ENCODE measurements around the gene BLOC1S1. TPM values are rescaled to one million over a fixed set of nuclear protein-coding genes. Genes with fewer than 3 reads are reported as not detected.
A peak's percentile ranks its signal among the peaks of the same experiment; 100 is the strongest.

Gene BLOC1S1
- polyA plus RNA-seq (ENCODE audit: insufficient read length in 12 of 12), result 100 to 1,000 TPM in 1 of 12 donors, 10 to 100 TPM in 10, not detected in 1; 74.6 to 114 (median 91.6) TPM
- long read RNA-seq, donor 1, transcript BLOC1S1-204 (3 exons, 1,229 nt), result minor isoform, 8 of 165 reads
- long read RNA-seq, donor 1, transcript BLOC1S1-203 (4 exons, 571 nt), result major isoform, 140 of 165 reads
- long read RNA-seq, donor 1, partial matches to known transcripts, result 15 of 165 reads
- long read RNA-seq, donor 1, other reads (novel, unspliced or antisense), result 0 of 165 reads
- long read RNA-seq, donor 2, transcript BLOC1S1-204 (3 exons, 1,229 nt), result minor isoform, 6 of 126 reads
- long read RNA-seq, donor 2, transcript BLOC1S1-203 (4 exons, 571 nt), result major isoform, 95 of 126 reads
- long read RNA-seq, donor 2, partial matches to known transcripts, result 21 of 126 reads
- long read RNA-seq, donor 2, other reads (novel, unspliced or antisense), result 0 of 126 reads
- long read RNA-seq, donor 3, transcript BLOC1S1-204 (3 exons, 1,229 nt), result minor isoform, 7 of 72 reads
- long read RNA-seq, donor 3, transcript BLOC1S1-203 (4 exons, 571 nt), result major isoform, 65 of 72 reads
- long read RNA-seq, donor 3, partial matches to known transcripts, result 0 of 72 reads
- long read RNA-seq, donor 3, other reads (novel, unspliced or antisense), result 0 of 72 reads
- long read RNA-seq, donor 4, transcript BLOC1S1-203 (4 exons, 571 nt), result major isoform, 41 of 45 reads
- long read RNA-seq, donor 4, partial matches to known transcripts, result 0 of 45 reads
- long read RNA-seq, donor 4, other reads (novel, unspliced or antisense), result 0 of 45 reads
- long read RNA-seq, donor 5, result 0 reads
- long read RNA-seq, donor 6, transcript BLOC1S1-203 (4 exons, 571 nt), result major isoform, 50 of 54 reads
- long read RNA-seq, donor 6, partial matches to known transcripts, result 0 of 54 reads
- long read RNA-seq, donor 6, other reads (novel, unspliced or antisense), result 0 of 54 reads
- long read RNA-seq, donor 7, transcript BLOC1S1-203 (4 exons, 571 nt), result major isoform, 54 of 58 reads
- long read RNA-seq, donor 7, partial matches to known transcripts, result 0 of 58 reads
- long read RNA-seq, donor 7, other reads (novel, unspliced or antisense), result 0 of 58 reads
- long read RNA-seq, donor 8, transcript BLOC1S1-203 (4 exons, 571 nt), result major isoform, 104 of 116 reads
- long read RNA-seq, donor 8, transcript BLOC1S1-204 (3 exons, 1,229 nt), result minor isoform, 7 of 116 reads
- long read RNA-seq, donor 8, partial matches to known transcripts, result 0 of 116 reads
- long read RNA-seq, donor 8, other reads (novel, unspliced or antisense), result 0 of 116 reads
- long read RNA-seq, donor 9, transcript BLOC1S1-203 (4 exons, 571 nt), result major isoform, 50 of 63 reads
- long read RNA-seq, donor 9, partial matches to known transcripts, result 8 of 63 reads
- long read RNA-seq, donor 9, other reads (novel, unspliced or antisense), result 0 of 63 reads
- long read RNA-seq, donor 10, transcript BLOC1S1-203 (4 exons, 571 nt), result major isoform, 63 of 72 reads
- long read RNA-seq, donor 10, partial matches to known transcripts, result 5 of 72 reads
- long read RNA-seq, donor 10, other reads (novel, unspliced or antisense), result 0 of 72 reads
- long read RNA-seq, donor 11, transcript BLOC1S1-203 (4 exons, 571 nt), result major isoform, 106 of 110 reads
- long read RNA-seq, donor 11, partial matches to known transcripts, result 0 of 110 reads
- long read RNA-seq, donor 11, other reads (novel, unspliced or antisense), result 0 of 110 reads

DNA sequence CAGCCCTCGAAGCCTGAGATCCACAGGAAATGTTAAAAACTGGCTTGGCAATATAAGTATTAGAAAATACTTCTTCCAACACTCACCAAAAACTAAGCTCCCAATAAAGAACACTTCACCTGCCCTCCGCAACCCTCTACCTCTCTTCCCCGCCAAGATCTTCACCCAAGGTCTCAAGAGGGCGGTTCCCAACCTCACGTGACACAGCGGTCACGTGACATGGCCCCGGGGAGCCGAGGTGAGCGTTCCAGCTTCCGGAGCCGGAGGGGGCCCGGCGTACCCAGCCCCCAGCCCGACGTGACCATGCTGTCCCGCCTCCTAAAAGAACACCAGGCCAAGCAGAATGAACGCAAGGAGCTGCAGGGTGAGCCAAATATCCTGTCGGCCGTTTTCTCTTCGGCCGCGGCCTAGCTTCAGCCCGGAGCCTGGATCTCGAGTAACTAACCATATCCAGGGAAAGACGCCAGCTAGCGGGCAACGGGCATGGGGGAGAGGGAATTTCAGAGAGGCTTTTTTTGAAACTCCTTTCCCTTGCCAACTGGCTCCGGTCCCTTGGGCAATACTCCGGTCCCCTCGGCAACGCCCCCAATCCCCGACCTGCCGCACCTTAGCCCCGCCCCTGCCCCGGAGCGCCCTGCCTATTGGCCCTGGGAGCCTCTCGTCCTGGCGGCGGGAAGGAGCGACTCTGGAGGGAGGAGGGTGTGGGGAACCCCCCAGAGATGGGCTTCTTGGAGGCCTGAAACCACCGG is at the start of gene BLOC1S1:
TSS of gene BLOC1S1 (plus strand) at position 214 of the 749 bp plus-strand sequence. CDS start at position 220, 6 bp downstream.
- DNase-seq, result peak; percentile 96

DNA sequence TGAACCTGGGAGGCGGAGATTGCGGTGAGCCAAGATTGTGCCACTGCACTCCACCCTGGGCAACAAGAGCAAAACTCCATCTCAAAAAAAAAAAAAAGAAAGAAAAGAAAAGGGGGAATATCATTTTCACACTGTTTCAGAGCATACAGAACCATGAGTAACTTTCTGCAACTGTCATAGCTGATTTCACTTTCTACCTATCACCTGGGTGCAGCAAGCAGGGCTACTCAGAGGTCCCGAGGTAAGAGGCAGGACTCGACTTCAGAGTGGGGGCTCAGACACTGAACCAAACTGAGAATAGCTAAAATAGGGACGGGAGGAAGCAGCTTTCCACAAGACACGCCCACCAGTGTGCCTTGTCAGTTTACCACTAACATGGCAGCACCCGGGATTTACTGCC is 49.3 kb upstream of the BLOC1S1 start:
- no peak for DNase-seq

DNA sequence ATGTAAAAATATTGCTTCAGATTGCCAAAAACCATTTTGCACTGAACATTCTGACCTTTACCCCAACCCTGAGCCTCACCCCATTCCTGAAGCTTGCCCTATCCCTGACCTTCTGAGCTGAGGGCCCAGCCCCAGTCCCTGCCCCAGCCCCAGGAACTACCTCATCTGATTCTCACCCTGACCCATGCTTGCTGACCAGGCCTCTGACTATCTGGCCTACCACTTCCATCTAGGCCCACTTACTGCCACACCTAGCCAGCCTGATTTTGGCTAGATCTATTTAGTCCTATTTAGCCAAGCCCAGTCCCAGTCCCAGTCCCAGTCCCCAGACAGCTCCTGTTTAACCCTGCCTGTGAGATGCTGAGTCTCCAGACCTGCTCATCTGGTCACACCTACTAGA is 45.6 kb upstream of the BLOC1S1 start:
- no peak for DNase-seq

DNA sequence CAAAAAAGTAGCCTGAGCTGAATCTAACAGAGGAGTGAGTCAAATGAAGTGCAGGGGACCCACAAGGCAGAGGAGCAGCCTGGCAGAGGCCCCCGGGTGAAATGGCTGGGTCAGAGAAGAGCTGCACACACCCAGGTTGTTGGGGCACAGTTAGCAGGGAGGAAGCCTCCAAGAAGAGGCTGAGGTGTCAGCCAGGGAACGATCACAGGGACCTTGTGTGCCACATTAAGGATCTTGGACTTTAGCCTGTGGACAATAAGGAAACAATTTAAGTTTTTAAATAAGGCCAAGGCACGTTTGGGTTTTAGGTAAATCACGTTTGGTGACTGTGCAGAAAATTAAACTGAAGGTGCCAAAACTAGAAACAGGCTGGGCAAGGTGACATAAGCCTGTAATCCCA is 44.1 kb upstream of the BLOC1S1 start:
- no peak for DNase-seq

DNA sequence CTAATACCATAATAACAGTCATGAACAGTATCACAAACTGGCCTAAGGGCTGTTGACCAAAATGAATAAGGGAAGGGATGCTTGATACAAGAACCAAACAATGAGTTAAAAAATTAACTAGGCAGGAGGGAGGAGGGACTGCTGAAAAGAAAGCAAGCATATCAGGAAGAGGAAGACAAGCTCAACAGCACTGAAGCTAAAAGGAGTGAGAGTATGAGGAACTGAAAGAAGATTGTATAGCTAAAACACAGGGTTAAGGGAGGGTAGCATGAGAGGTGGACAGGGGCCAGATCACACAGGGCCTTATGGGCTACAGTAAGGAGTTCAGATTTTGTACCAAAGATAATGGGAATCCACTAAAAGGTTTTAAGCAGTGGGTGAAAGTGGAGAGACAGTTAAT is 42.2 kb upstream of the BLOC1S1 start:
- DNase-seq, result no peak

DNA sequence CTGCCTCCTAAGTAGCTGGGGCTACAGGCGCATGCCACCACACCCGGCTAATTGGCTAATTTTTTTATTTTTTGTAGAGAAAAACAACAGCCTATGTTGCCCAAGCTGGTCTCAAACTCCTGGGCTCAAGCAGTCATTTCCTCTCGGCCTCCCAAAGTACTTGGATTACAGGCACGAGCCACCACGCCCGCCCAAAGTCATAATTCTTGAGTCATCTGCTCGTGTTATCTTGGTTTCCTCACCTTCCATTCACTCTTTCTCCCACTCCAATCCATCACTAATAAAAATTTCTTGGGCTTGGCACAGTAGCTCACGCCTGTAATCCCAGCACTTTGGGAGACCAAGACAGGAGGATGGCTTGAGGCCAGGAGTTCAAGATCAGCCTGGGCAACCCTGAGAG is 40.2 kb upstream of the BLOC1S1 start:
- DNase-seq, result no peak

DNA sequence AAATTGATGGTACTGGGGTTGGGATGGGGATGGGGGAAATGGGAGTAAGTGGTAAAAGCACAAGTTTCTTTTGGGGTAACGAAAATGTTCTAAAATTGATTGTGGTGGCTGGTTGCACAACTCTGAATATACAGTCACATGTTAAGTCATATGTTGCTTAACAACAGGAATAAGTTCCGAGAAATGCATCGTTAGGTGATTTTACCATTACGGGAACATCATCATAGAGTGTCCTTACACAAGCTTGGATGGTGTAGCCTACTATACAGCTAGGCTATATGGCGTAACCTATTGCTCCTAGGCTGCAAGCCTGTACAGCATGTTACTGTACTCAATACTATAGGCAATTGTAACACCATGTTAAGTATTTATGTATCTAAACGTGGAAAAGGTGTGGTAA is 39.1 kb upstream of the BLOC1S1 start:
- no peak for DNase-seq

DNA sequence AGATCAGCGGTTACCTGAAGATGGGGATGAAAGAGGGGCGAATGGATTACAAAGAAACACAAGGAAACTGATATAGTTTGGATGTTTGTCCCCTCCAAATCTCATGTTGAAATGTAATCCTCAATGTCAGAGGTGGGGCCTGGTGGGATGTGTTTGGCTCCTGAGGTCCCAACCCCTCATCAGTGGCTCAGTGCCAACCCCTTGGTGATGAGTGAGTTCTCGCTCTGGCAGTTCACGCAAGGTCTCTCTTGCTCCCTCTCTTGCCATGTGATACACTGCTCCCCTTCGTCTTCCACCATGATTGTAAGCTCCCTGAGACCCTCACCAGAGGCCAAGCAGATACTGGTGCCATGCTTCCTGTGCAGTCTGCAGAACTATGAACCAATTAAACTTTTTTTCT is 36.2 kb upstream of the BLOC1S1 start:
- DNase-seq, result no peak

DNA sequence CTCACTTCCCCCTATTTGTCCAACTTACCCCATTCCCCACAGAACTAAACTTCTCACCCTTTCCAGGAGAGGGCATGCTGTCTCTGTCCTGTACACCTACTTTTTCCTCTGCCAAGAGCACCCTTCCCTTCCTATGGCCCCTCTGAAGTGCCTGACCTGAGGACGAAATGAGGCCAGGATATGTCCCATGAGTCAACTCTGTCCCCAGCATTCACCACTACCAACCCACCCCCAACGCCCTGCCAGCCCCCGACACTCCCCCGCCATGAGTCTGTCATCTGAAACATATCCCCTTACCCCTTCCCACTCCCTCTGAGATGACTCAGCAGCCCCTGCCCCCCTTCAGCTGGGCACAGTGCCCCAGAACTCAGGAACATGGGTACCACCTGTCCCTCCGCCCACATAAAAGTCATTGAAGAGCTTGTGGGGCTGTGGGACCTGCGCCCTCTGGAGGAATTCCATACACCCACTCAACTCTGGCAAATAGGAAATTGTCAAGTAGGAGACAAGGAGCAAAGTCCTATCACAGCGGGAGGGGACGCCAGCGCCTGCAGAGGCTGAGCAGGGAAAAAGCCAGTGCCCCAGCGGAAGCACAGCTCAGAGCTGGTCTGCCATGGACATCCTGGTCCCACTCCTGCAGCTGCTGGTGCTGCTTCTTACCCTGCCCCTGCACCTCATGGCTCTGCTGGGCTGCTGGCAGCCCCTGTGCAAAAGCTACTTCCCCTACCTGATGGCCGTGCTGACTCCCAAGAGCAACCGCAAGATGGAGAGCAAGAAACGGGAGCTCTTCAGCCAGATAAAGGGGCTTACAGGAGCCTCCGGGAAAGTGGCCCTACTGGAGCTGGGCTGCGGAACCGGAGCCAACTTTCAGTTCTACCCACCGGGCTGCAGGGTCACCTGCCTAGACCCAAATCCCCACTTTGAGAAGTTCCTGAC is 34.4 kb upstream of the BLOC1S1 start:
- DNase-seq, result no peak

DNA sequence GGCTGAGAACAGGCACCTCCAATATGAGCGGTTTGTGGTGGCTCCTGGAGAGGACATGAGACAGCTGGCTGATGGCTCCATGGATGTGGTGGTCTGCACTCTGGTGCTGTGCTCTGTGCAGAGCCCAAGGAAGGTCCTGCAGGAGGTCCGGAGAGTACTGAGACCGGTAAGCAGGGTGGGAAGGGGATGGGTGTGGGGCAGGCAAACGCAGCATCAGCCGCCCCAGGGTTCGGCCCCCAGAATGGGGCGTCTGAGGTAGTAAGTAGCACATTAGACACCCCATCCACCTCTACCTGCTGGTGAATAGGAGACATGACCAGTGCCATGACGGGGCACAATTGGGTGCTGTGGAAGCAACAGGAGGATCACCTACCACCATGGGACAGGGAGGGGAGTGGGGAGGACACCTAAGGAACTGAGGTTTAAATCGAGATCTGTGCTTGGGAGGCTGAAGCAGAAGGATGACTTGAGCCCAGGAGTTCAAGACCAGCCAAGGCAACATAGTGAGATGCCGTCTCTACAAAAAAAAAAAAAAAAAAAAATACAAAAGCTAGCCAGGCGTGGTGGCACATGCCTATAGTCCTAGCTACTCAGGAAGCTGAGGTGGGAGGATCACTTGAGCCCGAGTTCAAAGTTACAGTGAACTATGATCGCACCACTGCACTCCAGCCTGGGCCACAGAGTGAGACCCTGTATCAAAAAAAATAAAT is 33.6 kb upstream of the BLOC1S1 start:
- no peak for DNase-seq

DNA sequence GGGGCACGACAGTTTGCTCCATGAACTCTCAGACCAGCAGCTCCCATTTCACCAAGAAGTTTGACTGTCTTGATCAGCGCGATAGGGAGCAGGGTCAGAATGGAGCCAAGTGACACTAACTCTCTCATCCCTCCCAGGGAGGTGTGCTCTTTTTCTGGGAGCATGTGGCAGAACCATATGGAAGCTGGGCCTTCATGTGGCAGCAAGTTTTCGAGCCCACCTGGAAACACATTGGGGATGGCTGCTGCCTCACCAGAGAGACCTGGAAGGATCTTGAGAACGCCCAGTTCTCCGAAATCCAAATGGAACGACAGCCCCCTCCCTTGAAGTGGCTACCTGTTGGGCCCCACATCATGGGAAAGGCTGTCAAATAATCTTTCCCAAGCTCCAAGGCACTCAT is 32.2 kb upstream of the BLOC1S1 start:
- DNase-seq, result no peak

DNA sequence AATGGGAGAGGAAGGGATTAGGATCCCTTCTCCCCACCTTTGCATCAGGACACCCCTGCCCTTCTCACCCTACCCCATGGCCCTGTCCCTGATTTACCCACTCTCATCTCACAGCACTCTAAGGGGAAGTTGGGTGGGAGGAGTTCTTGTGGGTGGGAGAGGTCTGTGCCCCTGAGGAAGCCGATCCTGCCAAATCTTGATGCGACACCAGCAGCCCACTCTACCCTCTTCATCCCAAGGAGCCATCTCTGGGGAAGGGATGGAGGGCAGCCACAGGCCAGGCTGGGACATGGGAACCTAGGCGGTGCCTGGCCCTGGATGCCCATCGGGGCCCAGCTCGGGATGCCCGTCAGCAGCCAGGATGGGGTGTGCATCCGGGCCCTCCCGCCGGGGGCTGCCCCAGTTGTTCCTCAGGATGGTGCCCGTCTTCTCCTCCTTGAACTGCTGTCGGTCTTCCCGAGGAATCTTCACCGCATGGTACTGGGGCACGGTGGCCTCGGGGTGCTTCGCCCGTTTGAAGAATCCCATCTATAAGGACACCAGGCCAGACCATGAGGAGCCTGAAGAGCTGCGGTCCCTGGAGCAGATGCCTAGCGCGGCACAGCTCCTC is 31.0 kb upstream of the BLOC1S1 start:
- no peak for DNase-seq

DNA sequence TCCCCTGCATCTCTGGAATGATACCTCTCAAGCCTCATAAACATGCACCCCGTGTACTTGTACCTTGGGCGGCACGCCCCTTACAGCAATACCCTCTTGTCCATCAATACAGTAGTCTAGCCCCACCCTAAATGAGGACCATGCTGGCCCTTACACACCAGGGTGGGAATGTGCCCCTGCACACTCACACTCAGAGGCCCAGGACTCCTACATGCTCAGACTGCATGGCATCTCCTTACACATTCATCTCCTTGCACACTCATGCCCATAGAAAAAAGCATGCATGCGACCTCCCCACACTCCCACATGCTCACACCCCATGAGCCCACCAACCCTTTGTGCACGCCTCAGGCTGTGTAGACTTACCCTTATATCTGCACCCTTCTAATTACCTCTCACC is 30.2 kb upstream of the BLOC1S1 start:
- DNase-seq, result no peak

DNA sequence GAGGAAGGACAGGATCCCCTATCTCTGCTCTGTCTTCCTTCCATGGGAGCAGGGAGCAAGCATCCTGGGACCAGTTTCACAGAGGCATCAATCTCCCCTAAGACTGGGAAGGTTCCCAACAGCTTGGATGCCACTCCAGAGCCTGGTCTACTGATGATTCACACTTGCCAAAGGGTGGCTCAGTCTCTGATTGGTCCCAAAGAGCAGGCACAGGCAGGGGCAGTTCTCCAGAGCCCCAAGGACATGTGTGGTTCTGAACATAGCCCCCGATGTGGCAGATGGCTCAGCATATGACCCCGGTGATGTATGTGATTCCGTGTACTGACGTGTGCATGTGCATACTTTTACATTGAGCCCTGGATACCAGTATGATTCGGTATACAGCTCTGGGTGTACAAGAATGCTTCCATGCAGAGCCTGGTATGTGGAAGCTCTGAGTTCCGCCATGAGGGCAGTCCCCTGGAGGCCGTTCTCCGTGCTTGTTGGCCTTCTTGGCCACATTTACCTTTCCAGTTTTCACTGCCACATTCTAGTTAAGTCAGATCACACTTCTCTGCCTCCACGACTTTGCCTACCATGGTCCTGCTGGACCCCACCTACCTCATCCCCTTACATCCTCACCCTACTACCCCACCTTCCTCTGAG is 29.4 kb upstream of the BLOC1S1 start:
- DNase-seq, result no peak

DNA sequence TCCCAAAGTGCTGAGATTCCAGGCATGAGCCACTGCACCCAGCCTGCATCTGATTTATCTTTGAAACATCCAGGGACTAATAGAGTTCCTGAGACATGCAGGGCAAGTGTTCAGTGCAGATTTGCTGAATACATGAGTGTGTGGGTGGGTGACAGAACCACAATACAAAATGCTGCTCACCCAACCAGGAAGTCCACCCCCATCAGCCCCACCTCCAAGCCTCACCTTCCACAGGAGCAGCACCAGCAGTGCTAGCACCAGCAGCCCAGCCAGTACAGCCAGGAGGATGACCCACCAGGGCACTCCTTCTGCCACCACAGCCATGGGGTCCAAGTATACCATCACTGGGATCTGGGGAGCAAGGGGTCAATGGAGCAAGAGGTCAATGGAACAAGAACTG is 28.1 kb upstream of the BLOC1S1 start:
- DNase-seq, result no peak

DNA sequence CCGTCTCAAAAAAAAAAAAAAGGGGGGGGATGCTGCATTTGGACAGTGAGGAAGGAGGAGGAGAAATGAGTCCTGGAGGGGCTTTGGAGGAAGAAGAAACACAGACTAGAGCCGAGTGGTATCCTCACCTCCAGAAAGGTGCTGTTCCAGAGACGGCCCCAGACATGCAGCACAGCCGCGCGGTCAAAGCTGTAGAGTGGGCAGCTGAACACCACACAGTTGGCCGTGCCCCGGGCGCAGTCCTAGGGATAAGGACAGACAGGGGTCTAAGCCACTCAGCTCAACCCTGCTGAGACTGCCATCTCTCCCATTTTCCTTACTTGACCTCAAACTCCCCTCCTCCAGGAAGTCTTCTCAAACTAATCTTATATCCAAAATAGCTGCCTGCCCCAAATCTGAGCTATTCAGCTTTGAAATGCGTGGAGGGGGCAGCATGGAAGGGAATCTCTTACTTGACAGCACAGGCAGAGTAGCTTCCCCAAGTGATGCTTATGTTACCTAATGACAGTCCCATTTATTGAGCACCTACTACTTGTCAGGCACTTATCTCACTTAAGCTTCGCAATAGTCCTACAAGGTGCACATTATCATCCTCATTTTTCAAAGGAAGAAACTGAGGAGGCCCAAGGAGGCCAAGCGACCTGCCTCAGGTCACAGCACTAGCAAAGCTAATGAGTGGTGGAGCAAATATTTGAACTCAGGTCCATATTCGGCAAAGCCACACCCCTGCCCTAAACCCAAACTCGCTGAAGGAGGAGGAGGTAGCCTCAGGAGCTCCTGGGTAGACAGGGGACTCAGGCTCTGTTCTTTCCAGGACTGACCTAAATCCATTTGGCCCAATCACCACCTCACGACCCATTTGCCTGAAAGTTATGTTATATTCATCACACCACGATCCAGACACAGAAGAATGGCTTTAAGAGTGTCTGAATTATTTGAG is 26.9 kb upstream of the BLOC1S1 start:
- no peak for DNase-seq

All from muscle of arm (tissue), 14 donors.